Measurements from ENCODE around the gene JAGN1.
"Not testable (repeated sequence)": the region's sequence is repeated elsewhere in the genome, so short reads cannot be mapped to it uniquely, and the experiment has no call there.

DNA sequence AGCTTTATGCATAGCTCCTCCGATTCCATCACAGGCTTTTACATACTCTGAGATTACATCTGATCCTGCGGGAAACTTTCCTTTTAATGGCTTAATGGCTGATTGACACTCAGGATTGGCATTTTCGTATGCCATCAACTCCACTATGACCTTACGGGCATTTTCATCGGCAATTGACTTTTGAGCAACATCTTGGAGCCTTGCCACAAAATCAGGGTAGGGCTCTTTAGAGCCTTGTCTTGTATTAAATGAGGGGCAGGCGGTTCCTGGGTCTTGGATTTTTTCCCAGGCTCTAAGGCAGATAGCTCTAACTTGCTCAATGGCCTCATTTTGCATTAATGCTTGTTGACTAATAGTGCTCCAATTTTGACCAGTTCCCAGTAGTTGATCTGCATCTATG, 38.5 kb upstream of the JAGN1 start:
- TF ChIP-seq, protein P1, sequence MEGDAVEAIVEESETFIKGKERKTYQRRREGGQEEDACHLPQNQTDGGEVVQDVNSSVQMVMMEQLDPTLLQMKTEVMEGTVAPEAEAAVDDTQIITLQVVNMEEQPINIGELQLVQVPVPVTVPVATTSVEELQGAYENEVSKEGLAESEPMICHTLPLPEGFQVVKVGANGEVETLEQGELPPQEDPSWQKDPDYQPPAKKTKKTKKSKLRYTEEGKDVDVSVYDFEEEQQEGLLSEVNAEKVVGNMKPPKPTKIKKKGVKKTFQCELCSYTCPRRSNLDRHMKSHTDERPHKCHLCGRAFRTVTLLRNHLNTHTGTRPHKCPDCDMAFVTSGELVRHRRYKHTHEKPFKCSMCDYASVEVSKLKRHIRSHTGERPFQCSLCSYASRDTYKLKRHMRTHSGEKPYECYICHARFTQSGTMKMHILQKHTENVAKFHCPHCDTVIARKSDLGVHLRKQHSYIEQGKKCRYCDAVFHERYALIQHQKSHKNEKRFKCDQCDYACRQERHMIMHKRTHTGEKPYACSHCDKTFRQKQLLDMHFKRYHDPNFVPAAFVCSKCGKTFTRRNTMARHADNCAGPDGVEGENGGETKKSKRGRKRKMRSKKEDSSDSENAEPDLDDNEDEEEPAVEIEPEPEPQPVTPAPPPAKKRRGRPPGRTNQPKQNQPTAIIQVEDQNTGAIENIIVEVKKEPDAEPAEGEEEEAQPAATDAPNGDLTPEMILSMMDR (optimal IDR thresholded peaks at IDR 0.05 in 1 of 3, IDR thresholded peaks at IDR 0.05 in 1 of 3, conservative IDR thresholded peaks at IDR 0.05 in 1 of 3; ENCODE audit: extremely low read depth in 1 of 3, insufficient read depth in 2 of 3, low read length in 3 of 3): not testable (repeated sequence)
- not testable (repeated sequence) for TF ChIP-seq EZH2 (IDR thresholded peaks at IDR 0.05; ENCODE audit: low read length)

All from keratinocyte (primary cell).